GM12892 (cell line): Measurements from ENCODE around the gene VNN1.

Experiments
- POLR2AphosphoS5 ChIP-seq: IDR thresholded peaks from 2 replicates; pipeline ENCODE4 v1.6.1; 2011; ENCODE audit warnings: low read depth, low read length, control low read depth
- TAF1 ChIP-seq: IDR thresholded peaks from 2 replicates; pipeline ENCODE4 v1.6.1; 2011; ENCODE audit warnings: low read depth, mild to moderate bottlenecking, control low read depth, low read length, borderline replicate concordance

GRCh38 chr6:132733283-132733682 lies 19.4 kb upstream of the VNN1 start:
- TF ChIP-seq POLR2AphosphoS5 (no peak), TAF1 (no peak)
